Hindlimb muscle (tissue), 1 donor: ENCODE measurements around the gene PPT1. TPM values are rescaled to one million over a fixed set of nuclear protein-coding genes. Genes with fewer than 3 reads are reported as not detected.

ENCODE experiments used
- DNase-seq: peaks from one replicate; pipeline ENCODE4 v3.0.0-alpha.2; 2013
- polyA plus RNA-seq: library from polyadenylated mRNA; unstranded; fragments of 120-200 nt; gene quantifications from one replicate; pipeline ENCODE4 v1.2.1, GENCODE V29; 2013; ENCODE audit not compliant: insufficient read length

PPT1 gene
- polyA plus RNA-seq, result 38.2 TPM

GRCh38 chr1:40096977-40097782, at the start of gene PPT1:
TSS of gene PPT1 (minus strand) at chr1:40097252. CDS start at chr1:40097238, 14 bp downstream.
- peak; percentile 74 for DNase-seq

DNA sequence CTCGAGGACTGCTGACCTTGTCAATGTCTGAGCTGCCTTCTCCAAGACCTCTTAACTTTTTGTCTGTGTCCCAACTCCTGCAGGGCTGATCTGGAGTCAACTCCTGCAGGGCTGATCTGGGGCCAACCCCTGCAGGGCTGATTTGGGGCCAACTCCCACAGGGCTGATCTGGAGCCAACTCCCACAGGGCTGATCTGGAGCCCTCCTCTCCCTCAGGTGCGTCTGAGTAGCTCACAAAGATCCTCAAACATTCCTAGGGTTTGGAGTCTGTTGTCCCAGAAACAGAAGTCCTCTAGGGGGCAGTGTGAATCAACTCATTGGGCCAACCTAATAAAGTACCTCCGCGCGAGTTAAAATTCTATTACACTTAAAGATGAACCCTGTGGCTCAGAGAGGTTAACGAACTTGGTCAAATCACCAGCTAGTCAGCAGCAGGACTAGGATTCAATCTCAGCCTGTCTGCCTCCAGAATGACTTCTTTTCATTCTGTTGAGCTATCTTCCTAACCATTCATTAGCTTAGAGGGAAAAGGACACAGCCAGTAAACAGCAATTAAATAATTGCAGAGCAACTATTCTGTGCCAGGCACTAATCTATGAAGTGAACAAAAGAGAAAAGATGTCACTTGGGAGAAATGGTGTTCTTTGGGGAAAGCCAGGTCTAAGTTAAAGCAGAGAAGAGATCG, 47.0 kb upstream of the PPT1 start:
- DNase-seq, result peak; percentile 51

DNA sequence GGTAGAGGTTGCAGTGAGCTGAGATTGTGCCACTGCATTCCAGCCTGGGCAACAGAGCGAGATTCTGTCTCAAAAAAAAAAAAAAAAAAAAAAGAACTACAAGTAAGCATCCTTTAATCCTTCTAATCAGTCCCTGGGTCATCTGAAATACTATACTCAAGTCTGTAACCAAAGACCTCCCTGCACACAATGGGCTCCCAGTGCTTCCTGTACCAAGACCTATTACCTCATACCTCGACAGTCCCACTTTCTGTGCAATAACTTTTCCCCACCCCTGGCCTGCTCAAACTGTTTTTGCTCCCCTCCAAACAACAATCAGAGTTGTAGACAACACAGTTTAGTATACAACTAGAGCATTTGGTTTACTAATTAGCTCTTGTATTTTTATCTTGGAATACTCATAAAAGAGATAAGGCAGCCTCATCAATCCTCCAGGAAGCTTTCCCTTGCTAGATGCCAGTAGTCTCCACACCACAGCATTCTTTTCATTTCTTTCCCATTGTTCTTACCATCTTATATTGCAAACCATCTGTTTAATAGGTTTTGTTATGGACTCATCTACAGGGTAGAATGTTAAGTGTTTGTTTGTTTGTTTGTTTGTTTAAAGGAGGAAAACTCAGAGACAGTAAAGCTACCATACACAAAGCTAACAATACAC, 45.0 kb upstream of the PPT1 start:
- DNase-seq, result no peak

DNA sequence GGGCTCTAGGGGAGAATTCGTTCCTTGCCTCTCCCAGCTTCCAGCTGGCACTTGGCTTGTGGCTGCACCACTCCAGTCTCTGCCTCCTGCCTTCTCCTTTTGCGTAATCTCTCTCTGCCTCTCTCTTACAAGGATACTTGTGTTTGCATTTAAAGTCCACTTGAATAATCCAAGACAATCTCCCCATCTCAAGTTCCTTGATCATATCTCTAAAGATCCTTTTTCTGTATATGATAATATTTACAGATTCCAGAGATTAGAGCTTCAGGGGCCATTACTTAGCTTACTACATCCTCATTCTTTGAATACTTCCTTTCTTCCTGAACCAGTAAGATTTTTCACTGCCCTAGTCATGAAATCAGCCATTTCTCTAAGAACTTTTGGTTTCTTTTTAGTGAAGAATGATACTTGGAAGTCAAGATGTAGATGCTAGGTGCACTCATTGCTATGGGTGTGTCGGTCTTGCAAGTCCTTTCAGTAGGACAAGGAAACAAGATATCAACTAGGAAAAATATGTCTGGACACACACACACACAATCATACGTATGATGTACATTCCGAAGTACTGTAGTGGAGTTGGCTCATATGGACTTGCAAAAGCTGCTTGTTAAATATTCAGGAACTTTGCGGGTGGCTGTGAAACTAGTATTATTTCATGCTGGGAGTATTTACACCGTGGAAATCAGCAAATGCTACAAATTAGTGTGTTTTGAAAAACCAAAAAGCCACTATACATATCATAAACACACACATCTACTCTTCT, 43.3 kb upstream of the PPT1 start:
- DNase-seq, result no peak

DNA sequence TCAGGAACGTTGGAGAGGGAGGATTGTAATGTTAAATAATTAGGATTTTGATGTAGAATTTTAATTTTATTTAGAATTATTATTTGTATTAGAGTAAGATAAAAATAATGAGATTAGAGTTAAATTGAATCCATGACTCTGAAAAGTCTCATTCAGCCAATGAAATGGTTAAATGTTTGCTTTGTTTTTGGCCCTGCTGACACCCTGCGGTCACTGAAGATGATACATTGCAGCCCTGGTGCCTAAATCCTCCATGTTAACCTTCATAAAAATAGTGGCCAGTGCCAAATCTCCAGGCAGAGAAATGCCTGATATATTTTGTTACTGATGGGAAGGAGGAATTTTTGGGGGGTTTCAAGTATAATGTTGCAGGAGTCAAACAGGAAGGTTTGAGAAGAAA, 36.8 kb upstream of the PPT1 start:
- no peak for DNase-seq

DNA sequence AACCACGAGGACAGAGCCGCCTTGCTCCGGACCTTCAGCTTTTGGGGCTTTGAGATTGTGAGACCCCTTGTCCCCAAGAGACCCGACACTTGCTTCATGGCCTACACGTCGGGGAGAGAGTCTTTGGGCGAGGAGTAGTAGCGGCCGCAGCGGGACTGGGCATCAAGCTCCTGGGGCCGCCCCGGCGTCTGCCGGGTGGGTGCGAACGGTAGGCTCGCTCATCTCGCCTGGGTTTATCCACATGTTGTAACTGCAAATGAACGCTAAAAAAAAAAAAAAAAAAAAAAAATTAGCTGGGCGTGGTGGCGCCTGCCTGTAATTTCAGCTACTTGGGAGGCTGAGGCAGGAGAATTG, 36.2 kb upstream of the PPT1 start:
- no peak for DNase-seq

GRCh38 chr1:40132383-40133311, 35.6 kb upstream of the PPT1 start:
- DNase-seq, result peak; percentile 19

DNA sequence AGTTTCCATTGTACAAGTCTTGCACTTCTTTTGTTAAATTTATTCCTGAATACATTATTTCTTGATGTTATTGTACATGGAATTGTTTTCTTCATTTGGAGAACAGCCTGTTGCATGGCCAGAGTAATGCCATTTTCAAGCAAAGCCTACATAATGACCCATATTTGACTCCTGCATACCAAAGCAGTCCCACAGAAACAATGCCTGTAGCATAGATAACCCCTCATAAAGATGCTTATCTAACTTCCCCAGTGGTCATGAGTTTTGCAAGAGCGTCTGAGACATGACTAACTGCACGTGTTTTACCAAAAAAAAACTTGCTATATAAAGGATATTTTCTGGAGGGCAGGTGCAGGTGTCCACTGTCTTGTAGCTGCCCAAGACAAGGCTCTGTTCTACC, 33.8 kb upstream of the PPT1 start:
- no peak for DNase-seq

- DNase-seq, result no peak
These were observed 25.8 kb upstream of the PPT1 start for GRCh38 chr1:40122855-40123254.

DNA sequence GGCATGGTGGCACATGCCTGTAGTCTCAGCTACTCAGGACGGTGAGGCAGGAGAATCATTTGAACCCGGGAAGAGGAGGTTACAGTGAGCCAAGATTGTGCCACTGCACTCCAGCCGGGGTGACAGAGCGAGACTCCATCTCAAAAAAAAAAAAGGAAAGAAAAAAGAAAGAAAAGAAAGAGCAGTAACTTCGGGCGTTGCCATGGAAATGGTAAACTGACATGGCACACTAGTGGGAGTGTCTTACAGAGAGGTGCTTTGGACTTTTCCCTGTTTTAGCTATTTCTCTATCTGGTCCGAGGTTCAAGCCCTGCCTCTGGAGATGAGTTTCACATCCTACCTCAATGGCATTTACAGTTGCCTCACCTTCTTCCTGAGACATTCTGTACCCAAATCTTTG, 23.1 kb upstream of the PPT1 start:
- DNase-seq, result no peak

DNA sequence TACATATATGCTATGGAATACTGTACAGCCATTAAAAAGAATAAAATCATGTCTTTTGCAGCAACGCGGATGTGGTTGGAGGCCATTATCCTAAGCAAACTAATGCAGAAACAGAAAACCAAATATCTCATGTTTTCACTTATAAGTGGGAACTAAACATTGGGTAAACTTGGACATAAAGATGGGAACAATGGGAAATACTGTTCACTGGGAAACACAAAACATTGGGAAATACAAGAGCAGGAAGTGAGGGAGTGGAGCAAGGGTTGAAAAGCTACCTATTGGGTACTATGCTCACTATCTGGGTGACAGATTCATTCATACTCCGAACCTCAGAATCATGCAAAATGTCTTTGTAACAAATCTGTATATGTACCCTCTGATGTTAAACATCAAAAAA, 17.3 kb upstream of the PPT1 start:
- DNase-seq, result no peak

GRCh38 chr1:40110389-40110788, 13.3 kb upstream of the PPT1 start:
- DNase-seq, result no peak

DNA sequence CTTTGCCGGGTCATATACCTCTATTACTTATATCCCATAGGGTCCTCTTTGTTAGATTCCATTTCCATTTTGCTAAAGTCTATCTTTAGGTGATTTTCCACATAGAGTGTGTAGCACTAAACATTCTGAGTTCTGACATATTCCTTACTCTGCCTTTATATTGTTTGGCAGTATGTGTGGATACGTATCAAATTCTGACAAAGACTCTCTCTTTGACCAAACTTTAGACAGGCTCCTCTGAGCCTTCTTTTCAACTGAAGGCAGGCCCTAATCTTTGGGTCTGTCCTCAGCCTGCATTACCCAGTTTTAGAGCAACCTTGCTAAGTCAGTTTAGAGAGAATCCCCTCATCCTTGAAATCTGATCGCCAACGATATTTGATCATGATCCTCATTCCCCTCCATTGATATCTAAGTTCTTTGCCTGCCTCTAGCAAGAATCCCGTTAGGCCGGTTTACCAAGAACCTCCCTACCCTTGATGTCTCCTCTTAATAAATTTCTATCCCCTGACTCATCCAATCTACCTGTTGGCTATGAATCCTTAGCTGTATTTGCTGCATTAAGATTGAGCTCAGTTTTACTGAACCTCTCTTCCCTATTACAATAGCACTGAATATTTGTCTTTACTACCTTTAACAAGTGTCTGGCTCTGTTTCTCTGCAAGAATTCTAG, 10.4 kb upstream of the PPT1 start:
- no peak for DNase-seq

DNA sequence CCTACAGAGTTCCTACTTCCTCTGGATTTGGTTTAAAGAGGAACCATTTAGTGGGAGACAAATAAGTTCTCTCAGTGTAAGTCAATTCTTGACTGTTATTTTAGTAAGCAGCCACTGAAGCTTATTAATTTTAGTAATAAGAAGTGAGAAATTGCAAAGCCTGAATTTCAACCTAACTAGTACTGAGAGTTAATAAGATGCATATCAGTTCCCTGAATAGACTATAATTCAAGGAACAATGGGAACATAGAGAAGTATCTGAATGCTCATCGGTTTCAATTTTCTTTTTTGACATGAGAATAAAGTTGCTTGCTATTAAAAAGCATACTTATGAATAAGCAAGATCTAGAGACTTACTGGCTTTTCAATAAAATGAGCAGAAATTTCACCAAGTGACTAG, 8.0 kb upstream of the PPT1 start:
- no peak for DNase-seq

GRCh38 chr1:40102896-40103295, 5.8 kb upstream of the PPT1 start:
- DNase-seq, result no peak

DNA sequence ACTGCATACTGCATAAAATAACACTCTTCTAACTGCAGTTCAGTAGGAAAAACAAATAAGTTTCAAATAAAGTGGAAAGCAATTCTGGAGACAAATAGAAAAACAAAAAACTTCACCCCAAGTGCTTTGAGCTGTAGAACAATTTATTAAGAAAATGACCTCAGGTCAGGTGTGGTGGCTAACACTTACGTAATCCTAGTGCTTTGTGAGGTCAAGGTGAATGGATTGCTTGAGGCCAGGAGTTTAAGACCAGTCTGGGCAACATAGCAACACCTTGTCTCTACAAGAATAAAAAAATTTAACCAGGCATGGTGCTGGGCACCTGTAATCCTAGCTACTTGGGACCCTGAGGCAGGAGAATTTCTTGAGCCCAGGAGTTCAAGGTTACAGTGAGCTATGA, 5.0 kb upstream of the PPT1 start:
- DNase-seq, result no peak

DNA sequence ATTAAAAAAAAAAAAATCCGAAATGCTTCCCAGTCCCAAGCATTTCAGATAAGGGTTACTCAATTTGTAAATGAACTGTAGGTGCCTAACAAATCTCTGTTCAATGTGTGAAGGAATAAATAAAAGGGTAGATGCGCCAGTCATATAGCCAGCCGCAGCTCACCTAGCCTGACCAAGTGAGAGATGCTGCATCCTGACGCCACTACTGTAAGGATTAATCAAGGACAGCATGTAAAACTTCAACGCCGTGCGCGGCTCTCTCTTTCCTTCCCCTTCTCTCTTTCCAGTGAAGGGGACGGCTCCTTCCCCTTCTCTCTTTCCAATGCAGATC, 441 bp downstream of the PPT1 start:
- DNase-seq, result no peak

GRCh38 chr1:40095806-40096205, 1.2 kb downstream of the PPT1 start:
- no peak for DNase-seq

- DNase-seq, result no peak
These were observed 2.5 kb downstream of the PPT1 start for GRCh38 chr1:40094466-40095110.

- no peak for DNase-seq
These were observed 4.1 kb downstream of the PPT1 start for GRCh38 chr1:40092706-40093639.
